Measurements from ENCODE around the gene EDNRA.
"Not testable (repeated sequence)": the region's sequence is repeated elsewhere in the genome, so short reads cannot be mapped to it uniquely, and the experiment has no call there.

GRCh38 chr4:147434370-147434769 is 46.5 kb upstream of the EDNRA start:
- TF ChIP-seq CREB5 (CRISPR knock-in tag; IDR thresholded peaks at IDR 0.05; ENCODE audit: low read depth); BACH2 (CRISPR knock-in tag; IDR thresholded peaks at IDR 0.05; ENCODE audit: borderline replicate concordance); POU6F1 (CRISPR knock-in tag; IDR thresholded peaks at IDR 0.05; ENCODE audit: borderline replicate concordance, low read depth); ZC3H10 (CRISPR knock-in tag; IDR thresholded peaks at IDR 0.05); RARB (CRISPR knock-in tag; IDR thresholded peaks at IDR 0.05): not testable (repeated sequence)
